ENCODE data around the gene DOCK11.
A peak's percentile ranks its signal among the peaks of the same experiment; 100 is the strongest.
"Not testable (repeated sequence)": the region's sequence is repeated elsewhere in the genome, so short reads cannot be mapped to it uniquely, and the experiment has no call there.

DOCK11 gene

DNA sequence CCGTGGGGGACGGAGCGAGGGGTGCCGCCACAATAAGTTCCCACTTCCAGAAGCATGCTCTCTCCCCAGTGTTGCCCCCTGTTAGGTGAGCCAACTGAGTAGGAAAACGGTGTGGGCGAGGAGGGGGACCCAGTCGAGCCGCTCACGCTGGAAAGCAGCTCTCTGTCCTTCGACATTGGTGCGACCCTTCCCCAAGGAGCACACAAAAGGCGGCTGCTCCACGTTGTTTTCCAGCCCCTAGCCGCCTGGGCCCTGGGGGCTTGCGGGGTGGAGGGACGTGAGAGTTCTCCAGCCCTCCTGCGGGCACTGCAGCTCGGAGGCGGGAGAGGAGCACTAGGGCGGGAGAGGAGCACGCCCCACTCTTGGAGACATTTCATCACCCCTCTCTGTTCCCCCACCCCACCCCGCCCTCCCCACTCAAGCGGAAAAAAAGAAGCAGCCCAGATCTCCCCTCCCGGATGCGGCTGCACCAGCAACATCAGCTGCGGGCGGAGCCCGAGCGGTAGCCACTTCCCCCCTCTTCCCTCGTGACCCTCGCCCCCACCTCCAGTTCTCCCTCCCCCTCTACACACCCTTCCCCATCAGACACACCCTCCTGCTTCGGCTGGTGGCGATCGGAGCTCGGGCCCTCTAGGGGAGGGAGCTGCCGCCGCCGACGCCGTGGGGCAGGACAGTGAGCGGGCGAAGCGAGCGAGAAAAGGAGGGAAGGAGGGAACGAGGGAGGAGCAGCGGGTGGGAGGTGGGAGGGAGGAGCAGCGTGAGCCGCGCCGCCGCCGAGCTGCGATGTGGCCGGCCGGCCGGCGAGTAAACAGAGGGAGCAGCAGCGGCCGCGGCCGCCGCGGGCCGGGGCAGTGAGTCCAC is at the start of gene DOCK11:
TSS of gene DOCK11 (plus strand) at position 755 of the 861 bp plus-strand sequence. CDS start 157 bp downstream, outside the sequence.
- DNase-seq (ENCODE audit: insufficient read length, low spot score), result peak; percentile 30
- FAIRE-seq, result no peak

DNA sequence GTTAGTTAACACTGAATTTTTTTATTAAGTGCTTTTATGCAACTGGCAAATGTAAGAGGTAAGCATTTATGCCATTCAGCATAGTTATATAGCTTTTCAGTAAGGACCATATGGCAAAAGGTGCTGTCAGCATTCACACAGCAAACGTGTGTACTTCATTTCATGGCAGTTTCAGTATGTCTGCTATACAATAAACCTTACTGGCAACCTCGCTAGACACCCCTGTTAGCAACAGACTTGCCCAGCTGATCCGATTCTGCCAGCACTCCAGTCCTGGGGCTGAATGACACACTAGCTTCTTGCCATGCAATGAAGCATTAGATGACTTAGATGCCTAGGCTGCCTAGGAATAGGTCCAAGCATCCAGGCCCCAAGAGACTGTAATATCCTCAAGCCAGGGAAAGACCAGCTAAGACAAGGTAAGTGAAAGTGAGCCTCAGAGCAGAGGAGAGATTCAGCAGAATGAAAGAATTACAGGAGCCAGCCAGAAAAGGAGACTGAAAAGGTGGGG is 47.3 kb upstream of the DOCK11 start:
- no peak for FAIRE-seq
- no peak for DNase-seq (ENCODE audit: insufficient read length, low spot score)

DNA sequence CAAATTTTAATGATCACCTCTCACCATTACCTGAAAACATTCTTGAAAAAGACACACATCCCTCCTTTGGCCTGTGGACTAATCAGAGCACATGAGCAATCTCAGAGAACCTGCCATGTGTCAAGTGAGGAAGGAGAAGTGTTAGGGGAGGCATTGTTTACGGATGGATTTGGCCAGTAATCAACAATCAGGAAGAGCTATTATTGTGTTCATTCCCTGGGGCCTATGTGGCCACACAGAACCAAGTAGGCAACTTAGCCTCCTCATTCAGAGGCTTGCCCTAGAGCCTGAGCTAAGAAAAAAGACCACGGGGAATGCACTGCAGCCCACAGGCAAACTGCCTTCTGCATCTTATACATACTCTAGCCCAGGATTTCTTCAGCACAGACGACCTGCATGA is 40.6 kb upstream of the DOCK11 start:
- FAIRE-seq (no peak), DNase-seq (ENCODE audit: insufficient read length, low spot score) (no peak)

DNA sequence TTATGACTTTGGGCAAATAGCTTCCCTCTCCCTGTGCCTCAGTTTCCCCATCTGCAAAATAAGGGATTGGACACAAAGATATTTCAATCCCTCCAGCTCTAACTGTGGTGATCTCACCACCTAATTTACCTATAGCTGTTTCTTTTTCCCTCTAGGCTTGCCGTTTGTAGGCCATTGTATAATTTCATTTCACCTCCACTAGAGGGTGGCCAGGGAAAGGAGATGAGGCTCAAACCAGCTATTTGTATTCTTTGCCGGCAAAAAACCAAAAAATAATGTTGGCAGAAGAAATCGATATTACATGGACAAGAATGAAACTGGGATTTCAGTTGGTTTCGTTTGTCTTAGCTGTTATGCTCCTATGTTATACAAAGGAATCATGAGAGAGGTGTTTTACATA is 36.1 kb upstream of the DOCK11 start:
- DNase-seq (ENCODE audit: insufficient read length, low spot score), result peak; percentile 4
- FAIRE-seq, result no peak

DNA sequence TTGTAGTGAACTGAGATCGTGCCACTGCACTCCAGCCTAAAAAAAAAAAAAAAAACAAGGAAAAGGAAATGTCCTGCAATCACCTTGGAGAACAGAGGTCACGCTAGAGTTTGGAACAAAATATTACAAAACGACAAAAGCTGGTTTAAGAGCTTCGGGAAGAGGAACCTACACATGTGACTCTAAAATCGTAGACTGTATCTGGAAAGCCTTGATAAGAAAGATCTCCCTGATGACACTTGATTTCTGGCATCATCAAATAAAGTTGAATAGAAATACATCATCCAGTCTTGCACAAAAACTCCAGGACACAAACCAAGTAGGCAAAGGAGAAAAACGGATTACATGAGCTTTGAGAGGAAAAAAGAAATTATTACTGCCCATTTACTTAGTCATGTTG is 31.1 kb upstream of the DOCK11 start:
- FAIRE-seq (no peak), DNase-seq (ENCODE audit: insufficient read length, low spot score) (no peak)

DNA sequence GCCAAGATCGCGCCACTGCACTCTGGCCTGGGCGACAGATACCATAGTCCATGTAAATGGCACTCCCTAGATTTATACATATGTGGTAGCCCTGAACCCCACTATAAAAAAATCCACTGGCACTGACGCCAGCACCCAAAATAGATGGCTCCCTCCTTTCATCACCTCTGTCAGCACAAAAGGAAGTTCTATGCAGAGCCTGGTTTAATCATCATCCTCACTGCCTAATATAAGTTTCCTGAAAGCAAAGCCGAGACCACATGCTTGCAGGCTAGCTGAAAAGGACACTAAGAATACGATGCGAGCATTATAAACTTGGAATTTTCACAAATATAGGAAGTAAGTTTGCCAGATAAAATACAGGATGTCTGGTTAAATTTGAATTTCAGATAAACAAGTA is 27.5 kb upstream of the DOCK11 start:
- no peak for DNase-seq (ENCODE audit: insufficient read length, low spot score)

DNA sequence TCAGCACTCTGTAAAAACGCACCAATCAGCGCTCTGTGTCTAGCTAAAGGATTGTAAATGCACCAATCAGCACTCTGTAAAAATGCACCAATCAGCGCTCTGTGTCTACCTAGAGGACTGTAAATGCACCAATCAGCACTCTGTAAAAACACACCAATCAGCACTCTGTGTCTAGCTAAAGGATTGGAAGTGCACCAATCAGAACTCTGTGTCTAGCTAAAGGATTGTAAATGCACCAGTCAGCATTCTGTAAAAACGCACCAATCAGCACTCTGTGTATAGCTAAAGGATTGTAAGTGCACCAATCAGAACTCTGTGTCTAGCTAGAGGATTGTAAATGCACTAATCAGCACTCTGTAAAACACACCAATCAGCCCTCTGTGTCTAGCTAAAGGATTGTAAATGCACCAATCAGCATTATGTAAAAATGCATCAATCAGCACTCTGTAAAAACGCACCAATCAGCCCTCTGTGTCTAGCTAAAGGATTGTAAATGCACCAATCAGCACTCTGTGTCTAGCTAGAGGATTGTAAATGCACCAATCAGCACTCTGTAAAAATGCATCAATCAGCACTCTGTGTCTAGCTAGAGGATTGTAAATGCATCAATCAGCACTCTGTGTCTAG is 24.8 kb upstream of the DOCK11 start:
- FAIRE-seq; DNase-seq (ENCODE audit: insufficient read length, low spot score): not testable (repeated sequence)

More for the DNA sequence above, 27.5 kb upstream of the DOCK11 start:
- FAIRE-seq, result no peak

DNA sequence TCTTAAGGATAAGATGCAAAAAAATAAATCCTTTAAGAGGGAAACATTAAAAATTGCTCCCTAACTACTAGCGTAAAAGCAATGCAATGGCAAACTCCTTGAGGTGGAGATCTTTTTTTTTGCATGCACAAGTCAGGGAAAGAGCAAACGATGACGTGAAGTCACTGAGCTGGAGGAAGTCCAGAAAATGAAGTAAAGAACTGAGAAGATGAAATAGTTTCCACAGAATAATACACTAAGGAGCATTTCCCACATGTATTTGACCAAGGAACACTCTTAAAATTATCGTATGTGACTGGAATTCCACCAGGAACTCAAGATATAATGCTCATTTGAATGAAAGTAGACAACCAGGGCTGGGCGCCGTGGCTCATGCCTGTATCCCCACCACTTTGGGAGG is 21.0 kb upstream of the DOCK11 start:
- FAIRE-seq (no peak), DNase-seq (ENCODE audit: insufficient read length, low spot score) (no peak)

DNA sequence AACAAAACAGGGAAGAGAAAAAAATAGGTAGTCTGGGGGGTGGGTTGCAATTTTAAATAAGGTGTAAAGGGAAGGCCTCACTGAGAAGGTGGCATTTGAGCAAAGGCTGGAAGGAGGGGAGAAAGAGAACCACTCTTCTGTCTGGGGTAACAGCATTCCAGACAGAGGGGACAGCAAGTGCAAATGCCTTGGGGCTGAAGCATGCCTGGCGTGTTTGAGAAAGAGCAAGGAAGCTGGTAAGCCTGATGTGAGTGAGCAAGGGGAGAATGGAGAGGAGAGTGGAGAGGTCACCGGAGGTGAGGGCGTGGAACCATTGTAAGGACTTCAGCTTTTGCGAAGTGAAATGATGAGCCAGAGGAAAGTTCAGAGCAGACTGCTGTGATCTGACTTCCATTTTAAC is 19.7 kb upstream of the DOCK11 start:
- FAIRE-seq, result no peak
- DNase-seq (ENCODE audit: insufficient read length, low spot score), result no peak

DNA sequence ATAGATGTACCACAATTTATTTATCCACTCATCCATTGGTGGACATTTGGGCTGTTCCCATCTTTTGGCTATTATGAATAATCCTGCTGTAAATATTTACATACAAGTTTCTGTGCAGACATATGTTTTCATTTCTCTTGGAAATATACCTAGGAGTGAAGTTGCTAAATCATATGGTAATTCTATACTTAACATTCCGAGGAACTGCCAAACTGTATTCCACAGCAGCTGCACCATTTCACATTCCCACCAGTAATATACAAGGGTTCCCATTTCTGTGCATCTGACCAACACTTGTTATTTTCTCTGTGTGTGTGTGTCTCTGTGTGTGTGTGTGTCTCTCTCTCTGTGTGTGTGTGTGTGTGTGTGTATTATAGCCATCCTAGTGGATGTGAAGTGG is 15.4 kb upstream of the DOCK11 start:
- DNase-seq (ENCODE audit: insufficient read length, low spot score), result no peak
- no peak for FAIRE-seq

DNA sequence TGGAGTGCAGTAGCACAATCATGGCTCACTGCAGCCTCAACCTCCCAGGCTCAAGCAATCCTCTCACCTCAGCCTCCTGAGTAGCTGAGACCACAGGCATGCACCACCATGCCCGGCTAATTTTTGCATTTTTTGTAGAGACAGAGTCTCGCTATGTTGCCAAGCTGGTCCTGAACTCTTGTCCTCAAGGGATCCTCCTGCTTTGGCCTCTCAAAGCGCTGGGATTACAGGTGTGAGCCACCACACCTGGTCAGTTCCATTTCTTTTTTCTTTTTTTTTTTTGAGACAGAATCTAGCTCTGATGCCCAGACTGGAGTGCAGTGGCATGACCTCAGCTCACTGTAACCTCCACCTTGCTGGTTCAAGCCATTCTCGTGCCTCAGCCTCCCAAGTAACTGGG is 13.2 kb upstream of the DOCK11 start:
- not testable (repeated sequence) for FAIRE-seq; DNase-seq (ENCODE audit: insufficient read length, low spot score)

DNA sequence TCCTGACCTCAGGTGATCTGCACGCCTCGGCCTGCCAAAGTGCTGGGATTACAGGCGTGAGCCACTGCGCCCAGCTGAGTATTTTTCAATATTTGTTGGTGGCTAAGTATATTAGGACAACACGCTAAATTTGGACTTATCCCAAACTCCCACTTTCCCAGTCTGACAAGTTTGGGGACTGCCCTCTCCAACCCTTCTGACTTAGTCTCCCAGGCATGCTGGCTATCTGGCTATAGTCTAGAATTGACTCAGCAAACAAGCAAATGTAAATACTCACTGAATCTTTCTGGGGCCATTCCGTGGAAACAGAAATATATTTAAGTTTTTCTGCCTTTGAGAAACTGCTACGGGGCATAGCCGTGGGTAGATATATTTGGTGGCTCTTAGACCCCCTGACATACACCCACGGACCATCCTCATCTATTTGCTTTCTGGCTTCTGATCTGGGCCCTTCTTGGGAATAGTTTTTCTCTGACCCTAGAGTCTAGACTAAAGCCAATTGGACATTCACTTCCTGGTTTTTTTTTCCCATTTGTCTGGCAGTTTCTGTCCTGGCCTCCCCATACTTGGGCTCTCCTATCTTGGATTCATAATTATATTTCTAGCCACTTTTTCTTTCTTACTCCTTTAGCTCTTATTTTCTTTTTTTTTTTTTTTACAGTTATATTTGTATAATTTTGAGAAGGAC is 11.3 kb upstream of the DOCK11 start:
- FAIRE-seq (no peak), DNase-seq (ENCODE audit: insufficient read length, low spot score) (no peak)

DNA sequence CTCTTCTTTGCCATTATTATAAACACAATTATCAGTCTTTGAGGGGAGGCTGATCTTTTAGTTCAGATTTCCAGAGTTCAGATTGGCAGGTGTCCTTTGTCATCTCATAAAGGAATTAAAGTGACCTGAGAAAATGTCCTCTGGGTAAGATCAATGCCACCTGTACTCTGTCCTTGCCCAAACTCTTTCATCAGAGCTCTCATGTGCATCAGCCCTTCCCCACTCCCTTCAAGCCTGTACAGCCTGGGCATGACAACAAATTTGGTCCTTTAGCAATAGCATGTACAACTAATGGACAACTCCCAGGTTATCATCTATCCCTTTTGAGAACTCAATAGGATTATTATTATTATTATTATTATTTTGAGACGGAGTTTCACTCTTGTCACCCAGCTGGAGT is 8.9 kb upstream of the DOCK11 start:
- FAIRE-seq; DNase-seq (ENCODE audit: insufficient read length, low spot score): not testable (repeated sequence)

DNA sequence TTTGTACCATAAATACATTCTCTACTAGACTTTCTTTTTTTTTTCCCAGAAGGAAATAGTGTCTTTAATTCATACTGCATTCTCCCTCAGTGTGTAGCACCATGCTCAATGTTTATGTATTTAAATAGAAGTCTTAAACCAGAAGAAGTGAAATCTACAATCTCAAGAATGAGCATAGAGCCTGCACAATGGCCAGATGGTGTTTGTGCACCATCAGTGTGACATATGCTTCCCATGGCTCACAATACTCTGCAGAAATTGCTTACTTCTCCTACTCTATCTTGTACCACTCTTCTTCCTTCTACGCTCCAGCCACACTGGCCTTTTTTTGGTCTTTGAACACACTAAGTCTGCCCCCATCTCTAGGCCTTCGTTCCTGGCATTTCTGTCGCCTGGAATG is 2.6 kb upstream of the DOCK11 start:
- no peak for FAIRE-seq
- no peak for DNase-seq (ENCODE audit: insufficient read length, low spot score)

DNA sequence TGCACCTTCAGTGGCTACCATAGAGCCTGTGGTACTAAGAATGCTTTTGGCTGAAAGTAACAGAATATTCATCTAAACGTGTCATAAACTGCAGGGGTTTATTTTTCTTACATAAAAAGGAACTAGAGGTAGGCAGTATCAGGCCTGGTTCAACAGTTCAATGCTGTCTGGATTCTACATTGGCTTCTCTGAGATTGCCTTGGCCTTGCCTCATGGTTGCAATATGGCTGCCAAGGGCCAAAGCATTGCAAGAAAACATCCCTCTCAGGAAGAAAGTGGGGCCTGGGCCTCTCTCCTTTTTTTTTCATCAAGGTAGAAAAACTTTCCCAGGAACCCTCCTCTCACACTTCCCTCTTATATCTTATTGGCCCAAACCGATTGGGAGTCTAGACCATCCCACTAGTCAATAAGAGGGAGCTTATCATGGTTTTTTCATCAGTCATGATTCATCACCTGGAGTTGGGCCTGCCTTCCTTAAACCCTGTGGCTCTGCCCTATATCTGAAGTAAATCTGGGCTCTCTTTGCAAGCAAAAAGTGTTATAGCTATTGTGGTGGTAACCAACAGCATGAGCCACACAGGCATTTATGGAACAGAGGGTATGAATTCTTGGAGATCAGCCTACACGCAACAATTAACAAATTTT is 1.8 kb upstream of the DOCK11 start:
- FAIRE-seq (no peak), DNase-seq (ENCODE audit: insufficient read length, low spot score) (no peak)

DNA sequence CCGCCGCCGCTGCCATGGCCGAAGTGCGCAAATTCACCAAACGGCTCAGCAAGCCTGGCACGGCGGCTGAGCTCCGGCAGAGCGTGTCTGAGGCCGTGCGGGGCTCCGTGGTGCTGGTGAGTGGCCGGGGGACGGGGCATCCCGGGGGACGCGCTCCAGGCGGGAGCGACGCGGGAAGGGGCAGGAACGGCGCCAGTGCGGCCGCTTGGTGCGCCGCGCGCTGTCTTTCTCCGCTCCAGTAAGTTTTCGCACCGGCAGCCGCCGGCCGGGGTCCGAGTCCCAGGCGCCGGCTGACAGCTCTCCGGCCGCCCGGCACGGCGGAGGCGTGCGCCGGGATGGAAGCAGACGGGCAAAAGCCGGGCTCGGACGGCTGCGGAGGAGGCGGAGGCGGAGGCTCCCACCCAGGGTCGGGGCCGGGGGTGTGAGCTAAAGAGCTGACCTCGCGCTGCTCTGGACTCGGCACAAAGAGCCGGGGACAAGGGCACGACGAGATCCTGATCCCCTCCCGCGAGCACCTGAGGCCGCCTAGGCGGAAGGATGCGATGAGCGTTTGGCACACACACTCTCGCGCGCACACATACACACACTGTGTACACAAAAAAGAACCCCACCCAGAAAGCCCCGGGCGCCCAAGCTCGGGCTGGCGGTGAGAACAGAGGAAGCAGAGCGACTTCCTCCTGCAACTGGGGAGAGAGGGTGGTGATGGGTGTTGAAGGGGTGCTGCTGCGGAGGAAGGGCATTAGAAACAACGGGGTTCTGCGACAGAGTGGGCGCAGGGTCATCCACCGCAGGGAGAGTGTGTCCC is 545 bp downstream of the DOCK11 start:
- no peak for DNase-seq (ENCODE audit: insufficient read length, low spot score)
- no peak for FAIRE-seq

DNA sequence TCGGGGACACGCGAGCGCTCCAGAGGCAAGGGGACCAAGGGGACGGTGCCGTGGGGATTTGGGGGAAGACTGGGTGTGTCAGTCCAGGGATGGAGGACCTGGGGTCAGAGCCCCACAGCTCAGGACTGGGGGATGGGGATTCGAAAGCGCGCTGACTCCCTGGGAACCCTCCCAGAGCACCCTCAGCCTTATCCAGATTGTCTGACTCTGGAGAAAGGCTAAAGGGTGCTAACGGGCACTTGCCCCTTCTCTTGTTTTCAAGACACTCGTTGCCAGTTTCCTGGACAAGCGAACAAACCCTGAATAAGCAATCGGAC is 1.1 kb downstream of the DOCK11 start:
- FAIRE-seq (no peak), DNase-seq (ENCODE audit: insufficient read length, low spot score) (no peak)

DNA sequence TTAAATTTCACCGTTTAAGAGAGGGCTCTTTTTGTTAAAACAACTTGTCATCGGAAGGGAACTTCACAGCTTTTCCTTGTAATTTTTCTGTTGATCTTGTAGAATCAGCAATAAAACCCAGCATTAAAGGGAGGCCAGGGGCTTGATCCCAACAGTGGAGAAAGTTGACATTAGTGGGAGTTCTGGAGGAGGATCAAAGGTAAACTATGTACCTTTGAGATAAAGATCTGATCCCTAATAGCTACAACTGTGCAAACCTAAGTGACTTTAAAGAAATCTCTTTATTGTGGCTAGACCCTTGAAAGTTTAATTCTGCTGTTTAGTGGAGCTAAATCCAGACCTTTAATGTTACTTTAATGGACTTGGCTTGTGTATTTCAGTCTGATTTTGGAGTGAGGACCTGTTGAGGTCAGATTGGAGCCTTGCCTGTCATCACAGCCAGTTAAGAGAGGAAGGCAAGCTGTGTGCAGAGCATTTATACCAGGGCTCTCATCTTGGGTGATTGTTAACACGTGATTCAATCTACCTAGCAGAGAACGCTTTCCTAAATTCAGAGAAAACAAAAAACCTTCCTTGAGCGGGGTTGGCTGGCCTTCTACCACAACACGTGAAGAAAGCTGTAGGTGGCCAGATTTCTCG is 1.7 kb downstream of the DOCK11 start:
- DNase-seq (ENCODE audit: insufficient read length, low spot score), result no peak
- no peak for FAIRE-seq

DNA sequence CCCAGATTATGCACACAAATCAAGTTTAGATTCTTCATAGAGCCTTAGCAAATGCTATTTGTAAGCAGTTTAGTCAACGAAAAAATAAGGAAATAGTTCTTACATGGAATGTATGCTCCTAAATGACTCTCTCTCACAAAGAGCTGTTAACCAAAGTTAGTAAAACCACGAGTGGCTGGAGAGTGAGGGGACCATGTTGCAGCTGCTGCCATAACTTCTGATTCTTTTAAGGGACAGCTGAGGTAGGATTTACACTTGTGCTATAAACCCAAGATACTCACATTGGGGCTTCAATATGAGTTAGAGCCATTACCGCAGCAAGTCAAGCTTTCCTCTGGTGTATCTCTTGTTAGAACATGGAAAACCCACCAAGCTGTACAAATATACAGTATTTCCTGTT is 2.7 kb downstream of the DOCK11 start:
- no peak for FAIRE-seq
- no peak for DNase-seq (ENCODE audit: insufficient read length, low spot score)

DNA sequence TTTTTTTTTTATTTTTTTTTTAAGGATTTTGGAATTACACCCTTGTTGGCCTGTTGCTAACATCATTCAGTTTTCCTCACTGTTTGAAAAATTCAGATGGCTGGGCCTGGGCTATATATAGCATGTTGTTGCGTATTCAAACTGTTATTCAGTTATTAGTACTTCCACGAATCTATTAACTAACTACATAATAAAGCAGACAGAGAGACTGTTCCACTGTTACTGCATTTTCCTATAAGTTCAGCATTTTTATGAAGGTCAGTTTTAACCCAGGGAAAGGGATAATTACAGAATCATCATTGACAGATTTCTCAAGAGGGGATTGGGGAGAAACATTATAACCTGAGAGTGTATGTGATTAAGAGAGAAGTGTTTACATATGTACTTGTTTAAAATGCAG is 3.1 kb downstream of the DOCK11 start:
- DNase-seq (ENCODE audit: insufficient read length, low spot score), result no peak
- FAIRE-seq, result no peak

Measured in HTR-8/SVneo (cell line).